ENCODE results near the gene KLRB1. TPM values are rescaled to one million over a fixed set of nuclear protein-coding genes. Genes with fewer than 3 reads are reported as not detected.
"Not testable (repeated sequence)": the region's sequence is repeated elsewhere in the genome, so short reads cannot be mapped to it uniquely, and the experiment has no call there.

The KLRB1 gene
- total RNA-seq, 2 experiments from 2014 or later, result 4.7 to 4.9 TPM

GRCh38 chr12:9588749-9589148 is 19.0 kb downstream of the KLRB1 start:
- DNase-seq, result no peak
- no peaks in the 10 kb centered on the region for H3K36me3 Mint-ChIP-seq (ENCODE audit: low read depth)
- no peaks in the 10 kb centered on the region for H3K9me3 Mint-ChIP-seq
- no peak for TF ChIP-seq CTCF (IDR thresholded peaks at IDR 0.05)
- no peak overlapping the region for H3K4me3 Mint-ChIP-seq
- ChIA-PET CTCF (no interaction called here), POLR2A (no interaction called here)
- ATAC-seq, result no peak
- intact Hi-C loops (cut with micrococcal nuclease), result loop anchor here (10.0 kb wide), 1 partner anchor 114 kb away; no protein-coding TSS in a partner anchor
- H3K4me1 Mint-ChIP-seq (ENCODE audit: low read depth), result no peaks in the 10 kb centered on the region
- no peak overlapping the region for H3K27ac Mint-ChIP-seq
- no peaks in the 10 kb centered on the region for H3K27me3 Mint-ChIP-seq

- CTCF ChIA-PET, result no interaction called here
- no peak for TF ChIP-seq CTCF (IDR thresholded peaks at IDR 0.05)
- intact Hi-C loops (cut with micrococcal nuclease), result loop anchor here (10.0 kb wide), 1 partner anchor 113 kb away; no protein-coding TSS in a partner anchor
- DNase-seq (no peak), ATAC-seq (no peak)
- Mint-ChIP-seq H3K9me3 (no peaks in the 10 kb centered on the region), H3K4me1 (ENCODE audit: low read depth) (no peaks in the 10 kb centered on the region), H3K36me3 (ENCODE audit: low read depth) (no peaks in the 10 kb centered on the region), H3K27me3 (no peaks in the 10 kb centered on the region), H3K27ac (no peak overlapping the region), H3K4me3 (no peak overlapping the region)
- POLR2A ChIA-PET, result no interaction called here
These were observed 19.6 kb downstream of the KLRB1 start for GRCh38 chr12:9587987-9588600.

- intact Hi-C loops (cut with micrococcal nuclease), result not testable (repeated sequence)
These were observed 30.0 kb downstream of the KLRB1 start for GRCh38 chr12:9577729-9578128.

GRCh38 chr12:9567151-9567550 is 40.6 kb downstream of the KLRB1 start:
- H3K4me1 Mint-ChIP-seq (ENCODE audit: low read depth); CTCF ChIA-PET; H3K36me3 Mint-ChIP-seq (ENCODE audit: low read depth); H3K27me3 Mint-ChIP-seq; POLR2A ChIA-PET; H3K27ac Mint-ChIP-seq; H3K9me3 Mint-ChIP-seq; H3K4me3 Mint-ChIP-seq; ATAC-seq; intact Hi-C loops (cut with micrococcal nuclease); DNase-seq: not testable (repeated sequence)

More at GRCh38 chr12:9577729-9578128, 30.0 kb downstream of the KLRB1 start:
- H3K4me3 Mint-ChIP-seq; H3K27me3 Mint-ChIP-seq; POLR2A ChIA-PET; DNase-seq; H3K36me3 Mint-ChIP-seq (ENCODE audit: low read depth); CTCF ChIA-PET; ATAC-seq; H3K4me1 Mint-ChIP-seq (ENCODE audit: low read depth); H3K9me3 Mint-ChIP-seq; H3K27ac Mint-ChIP-seq: not testable (repeated sequence)

- H3K4me3 Mint-ChIP-seq; CTCF ChIA-PET; intact Hi-C loops (cut with micrococcal nuclease); H3K9me3 Mint-ChIP-seq; H3K27ac Mint-ChIP-seq; H3K4me1 Mint-ChIP-seq (ENCODE audit: low read depth); ATAC-seq; H3K27me3 Mint-ChIP-seq; DNase-seq; H3K36me3 Mint-ChIP-seq (ENCODE audit: low read depth); POLR2A ChIA-PET: not testable (repeated sequence)
These were observed 41.6 kb downstream of the KLRB1 start for GRCh38 chr12:9566113-9566512.

GRCh38 chr12:9564418-9564817 is 43.3 kb downstream of the KLRB1 start:
- DNase-seq; H3K4me1 Mint-ChIP-seq (ENCODE audit: low read depth); intact Hi-C loops (cut with micrococcal nuclease); POLR2A ChIA-PET; H3K27ac Mint-ChIP-seq; H3K36me3 Mint-ChIP-seq (ENCODE audit: low read depth); CTCF ChIA-PET; H3K9me3 Mint-ChIP-seq; H3K4me3 Mint-ChIP-seq; H3K27me3 Mint-ChIP-seq: not testable (repeated sequence)
- peak; percentile 62 for ATAC-seq

GRCh38 chr12:9562841-9563453 is 44.8 kb downstream of the KLRB1 start:
- H3K4me1 Mint-ChIP-seq (ENCODE audit: low read depth); CTCF ChIA-PET; H3K4me3 Mint-ChIP-seq; H3K9me3 Mint-ChIP-seq; POLR2A ChIA-PET; ATAC-seq; H3K27ac Mint-ChIP-seq; H3K27me3 Mint-ChIP-seq; intact Hi-C loops (cut with micrococcal nuclease); DNase-seq; H3K36me3 Mint-ChIP-seq (ENCODE audit: low read depth): not testable (repeated sequence)

- H3K27ac Mint-ChIP-seq; DNase-seq; POLR2A ChIA-PET; ATAC-seq; H3K9me3 Mint-ChIP-seq; intact Hi-C loops (cut with micrococcal nuclease); CTCF ChIA-PET; H3K36me3 Mint-ChIP-seq (ENCODE audit: low read depth); H3K27me3 Mint-ChIP-seq; H3K4me3 Mint-ChIP-seq; H3K4me1 Mint-ChIP-seq (ENCODE audit: low read depth): not testable (repeated sequence)
These were observed 62.2 kb downstream of the KLRB1 start for GRCh38 chr12:9545489-9545888.

Measured in activated CD8-positive, alpha-beta T cell treated with anti-CD3 and anti-CD28 coated beads for 36 hours (primary cell).